Measurements from ENCODE around the gene NXPH1.

- TF ChIP-seq, protein P1, sequence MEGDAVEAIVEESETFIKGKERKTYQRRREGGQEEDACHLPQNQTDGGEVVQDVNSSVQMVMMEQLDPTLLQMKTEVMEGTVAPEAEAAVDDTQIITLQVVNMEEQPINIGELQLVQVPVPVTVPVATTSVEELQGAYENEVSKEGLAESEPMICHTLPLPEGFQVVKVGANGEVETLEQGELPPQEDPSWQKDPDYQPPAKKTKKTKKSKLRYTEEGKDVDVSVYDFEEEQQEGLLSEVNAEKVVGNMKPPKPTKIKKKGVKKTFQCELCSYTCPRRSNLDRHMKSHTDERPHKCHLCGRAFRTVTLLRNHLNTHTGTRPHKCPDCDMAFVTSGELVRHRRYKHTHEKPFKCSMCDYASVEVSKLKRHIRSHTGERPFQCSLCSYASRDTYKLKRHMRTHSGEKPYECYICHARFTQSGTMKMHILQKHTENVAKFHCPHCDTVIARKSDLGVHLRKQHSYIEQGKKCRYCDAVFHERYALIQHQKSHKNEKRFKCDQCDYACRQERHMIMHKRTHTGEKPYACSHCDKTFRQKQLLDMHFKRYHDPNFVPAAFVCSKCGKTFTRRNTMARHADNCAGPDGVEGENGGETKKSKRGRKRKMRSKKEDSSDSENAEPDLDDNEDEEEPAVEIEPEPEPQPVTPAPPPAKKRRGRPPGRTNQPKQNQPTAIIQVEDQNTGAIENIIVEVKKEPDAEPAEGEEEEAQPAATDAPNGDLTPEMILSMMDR (IDR thresholded peaks at IDR 0.05; ENCODE audit: low read length): no peak
- TF ChIP-seq EZH2 (IDR thresholded peaks at IDR 0.05; ENCODE audit: borderline replicate concordance, low read length): no peak
Observed at GRCh38 chr7:8628656-8629055, 195.2 kb downstream of the NXPH1 start.

Measured in OCI-LY1 (cell line).